Lung (tissue), 12 donors: Measurements from ENCODE around the gene ADD3. TPM values are rescaled to one million over a fixed set of nuclear protein-coding genes. Genes with fewer than 3 reads are reported as not detected.

Experiments
- ATAC-seq: fragments of 200-7000 bp; cut with Tn5 transposase; one replicate; pipeline ENCODE4 v1.9.1; 2020; ENCODE audit warnings: moderate number of reproducible peaks; ENCODE audit not compliant: insufficient read depth, low FRiP score
- DNase-seq, 3 donors: peaks; one replicate each; pipeline ENCODE4 v3.0.0-alpha.2; 2013 to 2017
- H3K27ac ChIP-seq, 2 donors: one replicate each; pipeline ENCODE4 v1.5.1; 2013; ENCODE audit warnings: mild to moderate bottlenecking in 2 of 2, moderate library complexity in 2 of 2, control low read depth in 1 of 2, inconsistent platforms in 1 of 2, low read depth in 1 of 2, low read length in 1 of 2
- H3K27me3 ChIP-seq, 3 donors: one replicate each; pipeline ENCODE4 v1.5.1; 2013; ENCODE audit warnings: low read length in 2 of 3; ENCODE audit not compliant: control insufficient read depth in 3 of 3, insufficient read depth in 3 of 3
- H3K36me3 ChIP-seq, 4 donors: one replicate each; pipeline ENCODE4 v1.5.1; 2013; ENCODE audit warnings: low read length in 4 of 4, mild to moderate bottlenecking in 1 of 4, moderate library complexity in 1 of 4; ENCODE audit not compliant: control insufficient read depth in 4 of 4, insufficient read depth in 4 of 4
- H3K4me1 ChIP-seq, 5 donors: one replicate each; pipeline ENCODE4 v1.5.1; 2013; ENCODE audit warnings: low read length in 5 of 5, mild to moderate bottlenecking in 2 of 5, moderate library complexity in 1 of 5; ENCODE audit not compliant: control insufficient read depth in 5 of 5, insufficient read depth in 5 of 5
- H3K4me3 ChIP-seq: one replicate; pipeline ENCODE4 v1.5.1; 2013; ENCODE audit warnings: mild to moderate bottlenecking, control low read depth, moderate library complexity
- H3K9ac ChIP-seq, 2 donors: one replicate each; pipeline ENCODE4 v1.5.1; 2013; ENCODE audit warnings: low read length in 2 of 2, control low read depth in 1 of 2; ENCODE audit not compliant: insufficient read depth in 1 of 2
- H3K9me3 ChIP-seq, 4 donors: one replicate each; pipeline ENCODE4 v1.5.1; 2013; ENCODE audit warnings: low read length in 3 of 4, mild to moderate bottlenecking in 1 of 4, moderate library complexity in 1 of 4; ENCODE audit not compliant: control insufficient read depth in 4 of 4, insufficient read depth in 3 of 4
- CTCF ChIP-seq: IDR thresholded peaks from 2 replicates; pipeline ENCODE4 v1.5.1; 2012; ENCODE audit warnings: mild to moderate bottlenecking; ENCODE audit errors: control extremely low read depth, extremely low read depth
- WGBS, 2 donors: extraction: QIAGEN DNeasy Blood & Tissue Kit; methylation state at CpG; one replicate each; pipeline ENCODE4 v1.1.7; 2013; 5-methylcytosine and 5-hydroxymethylcytosine counted together
- polyA plus RNA-seq, 2 donors: library from polyadenylated mRNA; stranded (reverse); fragments of 200-250 nt; gene quantifications; one replicate each; pipeline ENCODE4 v1.2.1, GENCODE V29; 2013
- total RNA-seq, 2 donors: library from RNA; depleted of rRNA in 1 of 2; stranded (reverse); fragments of >200 nt in 1 of 2; gene quantifications; one replicate each; pipeline ENCODE4 v1.2.1, GENCODE V29; 2014 to 2021
- donor health status: control.
- donor health status: control.
- donor health status: Bipolar disorder and iron deficiency.
- donor health status: healthy.
- donor health status: DM: yes; HTN: yes; CAD: no.

The ADD3 gene
- total and polyA plus RNA-seq, 4 donors, result 22.0 to 289 (median 56.1) TPM

- 65 to 68% methylated on average over 5 of the region's 5 CpGs for whole genome bisulfite sequencing, 2 donors
- no peak overlapping the region for H3K9ac ChIP-seq
- ATAC-seq, result no peak
These were observed 155.5 kb downstream of the ADD3 start for GRCh38 chr10:110163192-110163773.

GRCh38 chr10:110163841-110164240, 156.1 kb downstream of the ADD3 start:
- no peak overlapping the region for H3K27ac ChIP-seq
- TF ChIP-seq CTCF, result no peak
- H3K9ac ChIP-seq, result no peak overlapping the region
- 60 to 69% methylated on average over 4 of the region's 4 CpGs for WGBS, 2 donors
- H3K9me3 ChIP-seq, result no peaks in the 10 kb centered on the region
- ATAC-seq (no peak), DNase-seq (no peak)
- H3K4me1 ChIP-seq, result peaks cover 0 to 6% (median 3%) of the 10 kb centered on the region in 5 donors
- H3K36me3 ChIP-seq, result no peaks in the 10 kb centered on the region
- H3K27me3 ChIP-seq, result peaks cover 5 to 10% (median 8%) of the 10 kb centered on the region in 3 donors
- H3K4me3 ChIP-seq, result no peak overlapping the region

More at GRCh38 chr10:110163192-110163773, 155.5 kb downstream of the ADD3 start:
- no peak overlapping the region for H3K4me3 ChIP-seq
- no peak for DNase-seq
- peaks cover 0 to 4% (median 0%) of the 10 kb centered on the region in 5 donors for H3K4me1 ChIP-seq
- H3K27ac ChIP-seq, result no peak overlapping the region
- H3K27me3 ChIP-seq, result peaks cover 5 to 9% (median 7%) of the 10 kb centered on the region in 3 donors
- H3K36me3 ChIP-seq, result no peaks in the 10 kb centered on the region
- no peak for TF ChIP-seq CTCF
- no peaks in the 10 kb centered on the region for H3K9me3 ChIP-seq

- WGBS, 2 donors, result 82 to 86% methylated on average over 6 of the region's 6 CpGs
- ATAC-seq, result no peak
These were observed 157.5 kb downstream of the ADD3 start for GRCh38 chr10:110165239-110165638.

More at GRCh38 chr10:110165239-110165638, 157.5 kb downstream of the ADD3 start:
- Histone ChIP-seq H3K9ac (no peak overlapping the region), H3K36me3 (no peaks in the 10 kb centered on the region), H3K4me3 (no peak overlapping the region), H3K27ac (no peak overlapping the region), H3K9me3 (no peaks in the 10 kb centered on the region), H3K27me3 (peaks cover 5 to 22% (median 15%) of the 10 kb centered on the region in 3 donors), H3K4me1 (peaks cover 0 to 9% (median 6%) of the 10 kb centered on the region in 5 donors)
- no peak for TF ChIP-seq CTCF
- DNase-seq, result no peak
